GM12873 (cell line): ENCODE results near the gene OLFM4.

Source experiments
- TF ChIP-seq, protein P1 (sequence below): IDR thresholded peaks from 2 replicates; pipeline ENCODE4 v1.5.1; 2012; ENCODE audit warnings: low read depth, mild to moderate bottlenecking, moderate library complexity, low read length, control low read depth; ENCODE audit not compliant: insufficient read depth; ENCODE audit errors: missing control alignments

OLFM4 gene, protein sequence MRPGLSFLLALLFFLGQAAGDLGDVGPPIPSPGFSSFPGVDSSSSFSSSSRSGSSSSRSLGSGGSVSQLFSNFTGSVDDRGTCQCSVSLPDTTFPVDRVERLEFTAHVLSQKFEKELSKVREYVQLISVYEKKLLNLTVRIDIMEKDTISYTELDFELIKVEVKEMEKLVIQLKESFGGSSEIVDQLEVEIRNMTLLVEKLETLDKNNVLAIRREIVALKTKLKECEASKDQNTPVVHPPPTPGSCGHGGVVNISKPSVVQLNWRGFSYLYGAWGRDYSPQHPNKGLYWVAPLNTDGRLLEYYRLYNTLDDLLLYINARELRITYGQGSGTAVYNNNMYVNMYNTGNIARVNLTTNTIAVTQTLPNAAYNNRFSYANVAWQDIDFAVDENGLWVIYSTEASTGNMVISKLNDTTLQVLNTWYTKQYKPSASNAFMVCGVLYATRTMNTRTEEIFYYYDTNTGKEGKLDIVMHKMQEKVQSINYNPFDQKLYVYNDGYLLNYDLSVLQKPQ

DNA sequence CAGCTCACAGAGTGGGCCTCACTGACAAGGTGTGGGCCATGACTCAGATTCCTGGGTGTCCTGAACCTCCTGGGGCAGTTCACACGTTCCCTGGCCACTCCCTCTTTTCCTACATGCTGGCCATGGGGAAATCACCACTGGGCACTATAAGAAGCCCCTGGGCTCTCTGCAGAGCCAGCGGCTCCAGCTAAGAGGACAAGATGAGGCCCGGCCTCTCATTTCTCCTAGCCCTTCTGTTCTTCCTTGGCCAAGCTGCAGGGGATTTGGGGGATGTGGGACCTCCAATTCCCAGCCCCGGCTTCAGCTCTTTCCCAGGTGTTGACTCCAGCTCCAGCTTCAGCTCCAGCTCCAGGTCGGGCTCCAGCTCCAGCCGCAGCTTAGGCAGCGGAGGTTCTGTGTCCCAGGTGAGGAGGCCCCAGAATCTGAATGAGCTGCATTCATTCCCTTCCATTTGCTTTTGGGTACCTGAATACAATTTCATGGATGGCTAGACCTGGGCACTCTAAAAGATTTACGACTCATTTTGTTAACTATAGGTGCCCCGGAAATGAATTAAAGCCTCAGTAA is at the start of gene OLFM4:
TSS of gene OLFM4 (plus strand) at position 177 of the 567 bp plus-strand sequence. CDS start at position 201, 24 bp downstream.
- TF ChIP-seq, protein P1, sequence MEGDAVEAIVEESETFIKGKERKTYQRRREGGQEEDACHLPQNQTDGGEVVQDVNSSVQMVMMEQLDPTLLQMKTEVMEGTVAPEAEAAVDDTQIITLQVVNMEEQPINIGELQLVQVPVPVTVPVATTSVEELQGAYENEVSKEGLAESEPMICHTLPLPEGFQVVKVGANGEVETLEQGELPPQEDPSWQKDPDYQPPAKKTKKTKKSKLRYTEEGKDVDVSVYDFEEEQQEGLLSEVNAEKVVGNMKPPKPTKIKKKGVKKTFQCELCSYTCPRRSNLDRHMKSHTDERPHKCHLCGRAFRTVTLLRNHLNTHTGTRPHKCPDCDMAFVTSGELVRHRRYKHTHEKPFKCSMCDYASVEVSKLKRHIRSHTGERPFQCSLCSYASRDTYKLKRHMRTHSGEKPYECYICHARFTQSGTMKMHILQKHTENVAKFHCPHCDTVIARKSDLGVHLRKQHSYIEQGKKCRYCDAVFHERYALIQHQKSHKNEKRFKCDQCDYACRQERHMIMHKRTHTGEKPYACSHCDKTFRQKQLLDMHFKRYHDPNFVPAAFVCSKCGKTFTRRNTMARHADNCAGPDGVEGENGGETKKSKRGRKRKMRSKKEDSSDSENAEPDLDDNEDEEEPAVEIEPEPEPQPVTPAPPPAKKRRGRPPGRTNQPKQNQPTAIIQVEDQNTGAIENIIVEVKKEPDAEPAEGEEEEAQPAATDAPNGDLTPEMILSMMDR: no peak

DNA sequence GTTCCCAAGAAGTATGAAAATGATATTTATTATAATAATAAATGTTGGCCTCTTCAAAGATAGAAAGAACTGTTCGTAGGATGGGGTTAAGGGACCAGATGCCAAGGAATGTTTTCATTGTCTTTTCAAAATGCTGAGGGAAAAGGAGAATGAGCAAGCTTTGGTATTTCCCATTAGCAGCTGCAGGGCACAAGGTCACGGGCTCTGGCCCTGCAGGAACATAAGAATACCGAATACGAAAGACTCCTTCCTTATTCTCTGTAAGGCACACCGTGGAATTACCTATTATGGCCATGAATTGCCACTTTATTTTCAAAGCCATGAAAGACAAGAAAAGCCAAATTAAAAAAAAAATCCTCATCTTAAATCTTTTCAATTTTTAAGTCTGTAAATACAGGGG is 49.6 kb upstream of the OLFM4 start:
- TF ChIP-seq, protein P1: no peak

DNA sequence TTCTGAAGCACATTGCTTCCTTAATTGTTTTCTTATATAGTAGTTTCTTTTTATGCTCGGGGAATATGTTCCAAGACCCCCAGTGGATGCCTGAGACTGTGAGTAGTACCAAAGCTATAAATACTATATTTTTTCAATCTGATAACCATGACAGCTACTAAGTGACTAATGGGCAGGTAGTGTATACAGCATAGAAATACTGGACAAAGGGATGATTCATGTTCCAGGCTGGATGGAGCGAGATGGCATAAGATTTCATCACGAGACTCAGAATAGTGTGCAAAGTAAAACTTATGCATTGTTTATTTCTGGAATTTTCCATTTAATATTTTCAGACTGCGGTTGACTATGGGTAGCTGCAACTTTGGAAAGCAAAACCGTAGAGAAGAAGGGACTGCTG is 47.9 kb upstream of the OLFM4 start:
- TF ChIP-seq, protein P1: no peak

DNA sequence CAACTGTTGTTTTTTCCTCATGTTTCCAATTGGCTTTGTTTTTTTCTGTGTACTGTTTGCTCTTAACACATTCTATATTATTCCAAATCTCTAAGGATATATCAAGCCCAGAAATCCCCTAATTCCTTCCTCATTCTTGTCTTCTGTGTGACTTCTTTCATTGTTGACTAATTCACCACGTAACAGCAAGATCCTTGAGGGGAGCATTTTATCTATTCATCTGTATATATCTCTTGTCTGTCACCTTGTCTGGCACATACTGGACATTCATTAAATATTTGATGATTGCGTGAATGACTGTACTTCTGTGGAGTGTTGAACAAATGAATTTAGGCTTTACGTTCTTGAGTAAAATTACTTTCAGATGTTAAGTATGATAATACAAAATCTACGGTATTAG is 44.8 kb upstream of the OLFM4 start:
- TF ChIP-seq, protein P1: no peak

DNA sequence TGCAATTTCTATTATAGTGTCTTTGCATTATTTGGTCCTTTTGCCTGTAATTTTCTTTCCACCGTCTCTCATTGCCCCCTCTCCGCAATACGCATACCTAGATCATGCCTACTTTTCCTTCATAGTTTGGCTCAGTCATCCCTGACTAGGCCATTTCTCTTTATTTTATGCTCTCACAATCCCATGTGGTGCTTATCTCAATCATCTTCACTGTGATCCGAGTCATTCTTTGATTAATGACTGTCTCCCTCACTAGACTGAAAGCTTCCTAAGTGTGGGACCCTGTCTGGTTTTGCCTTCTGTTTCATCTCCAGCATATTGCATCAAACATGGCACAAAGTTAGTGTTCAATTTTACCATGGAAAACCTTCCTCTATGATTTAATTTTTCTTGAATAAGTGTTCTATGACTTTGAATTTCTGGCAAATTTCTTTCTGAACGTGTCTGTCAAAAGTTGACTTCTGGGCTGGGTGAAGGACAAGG is 43.7 kb upstream of the OLFM4 start:
- TF ChIP-seq, protein P1: no peak

DNA sequence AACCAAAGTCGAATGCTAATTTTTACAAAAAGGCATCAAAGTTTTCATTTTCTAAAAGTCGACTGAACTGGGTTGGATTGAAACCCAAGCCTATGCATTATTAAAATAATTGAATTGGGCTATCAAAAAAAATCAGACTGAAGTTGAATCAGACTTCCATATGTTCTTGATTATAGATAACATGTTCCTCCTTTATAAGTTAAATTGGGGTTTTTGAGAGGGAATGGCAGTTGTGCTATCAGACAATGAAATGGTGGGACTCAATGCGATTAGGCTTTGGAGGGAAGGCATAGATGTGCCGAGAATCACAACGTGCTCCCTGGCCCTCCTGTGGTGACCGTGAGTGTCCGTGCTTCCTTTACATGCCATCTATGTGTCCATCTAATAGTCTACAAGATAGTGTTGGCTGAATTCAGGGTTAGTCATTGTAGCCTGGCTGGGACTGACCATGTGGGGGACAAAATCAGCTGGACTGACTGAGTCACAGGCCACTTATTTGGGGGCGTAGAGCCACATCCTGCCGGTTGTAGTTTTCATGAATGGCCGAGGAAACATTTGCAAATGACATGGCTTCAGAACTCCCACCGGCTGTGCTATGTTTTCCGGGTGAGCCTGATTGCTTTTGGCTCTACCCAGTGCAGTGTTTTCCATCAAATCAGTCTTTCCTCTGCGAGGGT is 37.1 kb upstream of the OLFM4 start:
- TF ChIP-seq, protein P1: no peak

DNA sequence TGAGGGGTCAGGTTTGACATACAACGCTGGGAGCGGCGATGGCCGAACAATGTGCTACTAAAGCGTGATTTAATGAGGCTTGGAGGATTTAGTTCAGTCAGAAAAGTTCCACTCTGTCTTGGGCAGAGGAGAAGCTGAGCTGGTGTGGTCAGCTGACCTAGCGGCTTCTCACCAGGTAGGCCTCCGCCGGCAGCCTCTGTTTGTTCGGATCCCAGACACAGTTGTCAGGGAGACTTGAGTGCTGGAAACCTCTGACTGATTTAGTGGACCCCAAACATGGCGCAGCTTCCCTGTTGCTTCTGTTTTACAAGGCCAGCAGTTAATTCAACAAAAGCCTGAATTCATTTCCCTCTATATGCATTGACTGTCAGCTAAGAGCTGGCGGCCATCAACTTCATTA is 36.5 kb upstream of the OLFM4 start:
- TF ChIP-seq, protein P1: no peak
